Activated CD8-positive, alpha-beta memory T cell treated with anti-CD3 and anti-CD28 coated beads, Interleukin-2, amount 50 U/mL, for 1 hour (primary cell): ENCODE data around the gene METTL16.

Experiments
- DNase-seq: peaks from one replicate; pipeline ENCODE4 v3.0.0-alpha.2; 2020; ENCODE audit errors: extremely low read depth

Gene METTL16

DNA sequence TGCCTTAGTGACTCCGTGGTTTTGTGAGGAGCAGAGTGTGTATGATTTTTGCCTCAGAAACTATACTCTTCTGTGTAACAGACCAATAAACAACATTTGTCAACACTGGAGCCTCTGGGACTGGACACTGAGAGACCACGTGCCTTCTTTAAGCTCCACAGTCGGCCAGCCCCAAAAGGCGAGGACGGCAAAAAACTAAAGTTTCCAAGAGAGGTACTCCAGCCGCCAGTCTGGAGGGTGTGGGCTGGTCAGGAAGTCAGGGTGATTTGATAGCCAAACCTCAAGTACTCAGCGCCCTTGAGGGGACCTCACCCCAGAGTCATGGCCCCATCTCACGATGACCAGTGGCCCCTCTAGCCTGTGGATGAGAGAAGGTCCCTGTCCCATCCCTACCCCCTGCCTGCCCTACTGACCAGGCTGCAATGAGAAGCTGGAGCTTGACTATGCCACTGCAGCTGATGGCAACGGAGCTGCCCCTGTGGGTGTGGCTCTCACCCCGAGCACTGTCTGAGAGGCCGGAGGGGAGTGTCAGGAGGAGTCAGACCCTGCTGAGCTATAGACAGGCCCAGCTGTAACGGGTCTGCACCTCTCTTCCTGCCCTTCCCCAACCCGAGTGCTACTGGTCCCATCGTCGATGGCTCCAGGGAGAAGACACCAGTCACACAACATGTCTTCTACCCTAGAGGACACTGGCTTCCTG is 130.6 kb downstream of the METTL16 start:
- no peak for DNase-seq

DNA sequence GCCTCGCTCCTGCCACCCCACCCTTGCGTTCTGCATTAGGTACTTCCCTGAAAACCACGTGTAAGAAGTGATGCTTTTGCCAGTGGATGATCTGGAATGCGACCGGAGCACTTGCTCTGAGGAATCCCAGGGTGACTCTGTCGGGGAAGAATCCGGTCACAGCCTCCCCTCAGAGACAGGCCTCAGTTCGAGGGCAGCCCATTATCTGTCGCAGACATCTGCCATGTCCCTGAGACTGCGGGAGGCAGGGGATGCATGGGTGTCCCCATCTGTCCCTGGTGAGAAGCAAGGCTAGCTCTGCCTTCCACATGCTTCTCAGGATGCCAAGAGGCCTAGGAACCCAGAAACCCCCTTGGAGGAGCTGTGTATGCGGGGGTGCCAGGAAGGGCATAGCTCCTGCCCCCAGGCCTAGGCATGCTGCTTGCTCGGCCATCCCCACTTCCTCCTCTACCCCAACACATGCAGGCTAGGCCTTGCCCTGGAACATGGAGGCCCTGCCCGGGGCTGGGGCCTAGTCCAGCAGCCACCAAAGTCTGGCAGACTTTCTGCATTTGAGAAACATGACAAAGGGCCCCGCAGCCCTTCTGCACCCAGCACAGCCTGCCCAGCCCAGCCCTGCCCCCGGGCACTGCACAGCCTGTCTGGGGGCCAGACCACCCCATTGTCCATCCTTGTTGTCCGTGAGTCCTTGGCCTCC is 131.3 kb downstream of the METTL16 start:
- no peak for DNase-seq

DNA sequence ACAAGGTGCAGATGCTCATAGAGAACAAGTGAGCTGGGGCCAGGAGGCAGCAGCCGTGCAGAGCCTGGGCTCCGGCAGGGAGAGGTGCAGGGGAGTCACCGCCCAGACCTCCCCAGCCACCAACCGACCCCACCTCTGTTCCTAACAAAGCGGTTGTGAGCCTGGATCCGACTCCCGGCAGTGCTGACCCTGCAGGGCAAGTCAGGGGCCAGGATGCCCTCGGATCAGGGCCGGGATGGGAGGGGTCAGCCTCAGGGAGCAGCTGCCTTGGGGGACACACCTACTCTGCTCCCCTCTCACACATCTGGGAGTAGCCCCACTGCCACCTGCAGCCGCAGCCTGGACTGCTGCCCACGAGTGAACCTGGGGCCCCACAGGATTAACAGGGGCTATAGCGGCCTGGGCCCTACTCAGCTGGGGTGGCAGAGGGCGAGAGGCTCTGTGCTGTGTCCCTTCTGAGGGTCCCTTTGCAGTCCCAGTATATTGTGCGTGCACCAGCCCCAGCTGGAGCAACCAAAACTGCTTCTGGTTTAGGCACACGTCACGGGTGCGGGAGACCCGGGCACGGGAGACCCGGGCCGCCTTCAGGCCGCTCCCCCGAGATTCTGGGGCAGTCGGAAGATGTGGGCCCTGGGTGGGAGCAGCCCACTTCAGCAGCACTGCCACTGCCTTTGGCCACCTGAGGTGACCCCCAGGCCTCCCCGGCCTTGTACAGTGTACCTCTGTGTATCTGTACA is 132.0 kb downstream of the METTL16 start:
- DNase-seq, result no peak

DNA sequence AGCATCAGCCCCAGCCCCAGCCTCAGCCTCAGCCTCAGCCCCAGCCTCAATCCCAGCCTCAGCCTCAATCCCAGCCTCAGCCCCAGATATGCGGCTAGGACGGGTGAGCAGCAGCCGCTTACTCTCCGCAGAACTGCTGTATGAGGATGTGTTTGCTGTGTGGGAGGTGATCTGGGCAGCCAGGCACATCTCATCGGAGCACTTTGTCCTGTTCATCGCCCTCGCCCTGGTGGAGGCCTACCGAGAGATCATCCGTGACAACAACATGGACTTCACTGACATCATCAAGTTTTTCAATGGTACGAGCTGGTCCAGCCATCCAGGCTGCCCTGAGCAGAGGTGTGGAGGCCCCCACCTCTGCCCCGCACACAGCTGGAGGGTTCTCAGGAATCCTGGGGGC is 132.8 kb downstream of the METTL16 start:
- DNase-seq, result no peak

DNA sequence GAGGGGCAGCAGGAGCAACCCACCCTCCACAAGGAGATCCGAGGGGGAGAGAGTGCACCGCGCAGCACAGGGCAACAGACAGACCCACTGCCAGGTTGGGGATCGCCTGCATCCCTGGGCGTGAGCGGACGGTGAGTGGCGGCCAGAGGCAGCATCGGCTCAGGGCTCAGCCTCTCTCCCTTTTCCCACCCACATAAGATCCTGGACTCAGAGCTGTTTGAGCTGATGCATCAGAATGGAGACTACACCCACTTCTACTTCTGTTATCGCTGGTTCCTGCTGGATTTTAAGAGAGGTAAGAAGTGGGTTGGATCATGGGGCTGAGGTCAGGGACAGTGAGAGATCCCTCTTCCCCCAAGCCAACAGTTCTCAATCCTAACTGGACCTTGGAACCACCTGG is 134.0 kb downstream of the METTL16 start:
- no peak for DNase-seq

DNA sequence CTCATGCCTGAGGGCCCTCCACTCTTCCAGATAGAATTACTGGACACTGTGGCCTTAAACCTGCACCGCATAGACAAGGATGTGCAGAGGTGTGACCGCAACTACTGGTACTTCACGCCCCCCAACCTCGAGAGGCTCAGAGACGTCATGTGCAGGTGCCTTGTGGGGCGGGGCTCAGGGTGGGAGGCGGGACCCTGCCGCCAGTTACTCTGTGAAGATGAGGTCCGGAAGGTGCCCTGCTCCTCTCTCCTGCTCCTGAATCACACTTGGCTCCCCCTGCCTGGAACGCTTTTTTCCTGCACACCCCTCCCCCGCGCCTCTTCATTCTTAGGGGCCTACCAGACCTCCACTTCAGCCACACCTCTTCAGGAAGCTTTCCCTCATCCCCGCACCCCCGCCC is 135.6 kb downstream of the METTL16 start:
- DNase-seq, result no peak

DNA sequence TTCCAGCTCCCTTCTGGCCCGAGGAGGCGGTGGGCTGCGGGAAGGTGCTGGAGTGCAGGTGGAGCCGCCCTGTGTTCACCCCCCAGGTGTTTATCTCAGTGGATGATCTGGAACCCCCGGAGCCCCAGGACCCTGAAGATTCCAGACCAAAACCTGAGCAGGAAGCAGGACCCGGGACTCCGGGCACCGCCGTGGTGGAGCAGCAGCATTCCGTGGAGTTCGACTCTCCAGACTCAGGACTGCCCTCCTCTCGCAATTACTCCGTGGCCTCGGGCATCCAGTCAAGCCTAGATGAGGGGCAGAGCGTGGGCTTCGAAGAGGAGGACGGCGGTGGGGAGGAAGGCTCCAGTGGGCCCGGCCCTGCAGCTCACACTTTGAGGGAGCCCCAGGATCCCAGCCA is 136.3 kb downstream of the METTL16 start:
- DNase-seq, result no peak

DNA sequence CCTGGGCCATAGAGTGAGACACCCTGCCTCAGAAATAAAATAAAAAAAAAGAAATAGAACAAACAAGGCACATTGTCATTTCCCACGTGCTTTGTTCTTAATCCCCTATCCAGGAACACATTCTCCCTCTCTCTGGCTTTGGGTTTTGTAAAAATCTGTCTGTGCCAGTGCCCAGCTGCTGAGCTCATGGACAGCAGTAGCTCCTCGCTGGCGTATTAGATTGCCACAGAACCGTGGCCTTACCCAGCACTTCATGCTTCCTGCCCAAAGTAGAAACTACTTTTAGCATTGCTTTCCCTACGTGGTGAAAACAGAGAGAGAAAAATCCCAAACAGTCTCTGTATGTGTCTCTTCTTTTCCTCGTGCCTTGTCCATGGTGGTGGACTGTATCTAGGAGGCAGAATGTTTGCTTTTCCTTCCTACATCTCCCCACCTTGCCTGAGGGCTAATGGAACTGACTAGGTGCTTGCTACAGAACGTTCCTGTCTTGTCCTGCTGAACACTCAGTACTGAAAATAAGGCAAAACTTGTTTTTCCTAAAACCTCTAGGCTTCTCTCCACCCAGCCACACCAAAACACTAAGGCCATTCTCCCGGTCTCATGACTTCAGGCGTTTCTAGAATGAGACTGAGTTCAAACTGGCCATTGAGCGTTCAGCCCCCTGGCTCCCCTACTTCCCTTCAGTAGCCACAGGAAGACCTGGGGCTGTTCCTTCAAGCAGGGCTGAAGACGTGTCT is 137.0 kb downstream of the METTL16 start:
- DNase-seq, result no peak

DNA sequence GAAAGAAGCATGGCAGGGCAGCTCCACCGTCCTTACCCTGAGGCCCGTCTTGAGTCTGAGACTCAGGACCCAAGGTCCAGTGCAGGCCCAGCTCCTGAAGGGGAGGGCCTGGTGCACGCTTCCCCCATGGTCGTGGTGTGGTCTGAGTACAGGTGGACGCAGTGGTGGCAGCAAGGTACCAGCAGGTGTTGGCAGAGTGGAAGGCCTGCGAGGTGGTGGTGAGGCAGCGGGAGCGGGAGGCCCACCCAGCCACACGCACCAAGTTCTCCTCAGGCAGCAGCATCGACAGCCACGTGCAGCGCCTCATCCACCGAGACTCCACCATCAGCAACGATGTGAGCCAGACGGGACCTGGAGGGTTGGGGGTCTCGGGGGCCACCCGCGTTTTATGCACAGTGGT is 138.5 kb downstream of the METTL16 start:
- no peak for DNase-seq

DNA sequence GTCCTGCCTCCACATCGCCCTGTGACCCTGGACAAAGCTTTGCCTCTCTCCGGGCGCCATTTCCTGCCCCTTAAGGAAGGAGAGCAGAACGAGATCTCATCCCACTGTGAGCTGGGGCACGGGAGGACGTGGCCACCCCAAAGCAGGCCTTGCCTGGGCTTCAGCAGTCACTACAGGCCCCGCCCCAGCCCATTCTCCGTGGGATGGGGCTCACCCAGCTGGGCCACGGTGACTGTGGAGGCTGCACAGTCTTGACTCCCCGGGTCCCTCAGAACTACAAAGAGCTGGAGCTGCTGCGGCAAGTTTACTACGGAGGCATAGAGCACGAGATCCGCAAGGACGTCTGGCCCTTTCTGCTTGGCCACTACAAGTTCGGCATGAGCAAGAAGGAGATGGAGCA is 139.0 kb downstream of the METTL16 start:
- DNase-seq, result no peak

DNA sequence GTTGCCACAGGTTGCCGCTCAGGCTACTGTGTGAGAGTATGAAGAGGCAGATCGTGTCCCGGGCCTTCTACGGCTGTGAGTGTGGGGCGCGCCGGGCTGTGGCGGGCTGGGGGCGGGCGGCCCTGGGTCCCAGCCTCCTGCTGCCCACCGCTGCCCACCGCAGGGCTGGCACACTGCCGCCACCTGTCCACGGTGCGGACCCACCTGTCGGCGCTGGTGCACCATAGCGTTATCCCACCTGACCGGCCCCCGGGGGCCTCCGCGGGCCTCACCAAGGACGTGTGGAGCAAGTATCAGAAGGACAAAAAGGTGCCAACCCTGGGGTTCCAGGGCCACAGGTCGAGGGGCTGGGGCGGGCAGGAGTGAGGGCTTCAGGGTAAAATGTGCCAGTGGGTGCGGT is 139.5 kb downstream of the METTL16 start:
- DNase-seq, result no peak

DNA sequence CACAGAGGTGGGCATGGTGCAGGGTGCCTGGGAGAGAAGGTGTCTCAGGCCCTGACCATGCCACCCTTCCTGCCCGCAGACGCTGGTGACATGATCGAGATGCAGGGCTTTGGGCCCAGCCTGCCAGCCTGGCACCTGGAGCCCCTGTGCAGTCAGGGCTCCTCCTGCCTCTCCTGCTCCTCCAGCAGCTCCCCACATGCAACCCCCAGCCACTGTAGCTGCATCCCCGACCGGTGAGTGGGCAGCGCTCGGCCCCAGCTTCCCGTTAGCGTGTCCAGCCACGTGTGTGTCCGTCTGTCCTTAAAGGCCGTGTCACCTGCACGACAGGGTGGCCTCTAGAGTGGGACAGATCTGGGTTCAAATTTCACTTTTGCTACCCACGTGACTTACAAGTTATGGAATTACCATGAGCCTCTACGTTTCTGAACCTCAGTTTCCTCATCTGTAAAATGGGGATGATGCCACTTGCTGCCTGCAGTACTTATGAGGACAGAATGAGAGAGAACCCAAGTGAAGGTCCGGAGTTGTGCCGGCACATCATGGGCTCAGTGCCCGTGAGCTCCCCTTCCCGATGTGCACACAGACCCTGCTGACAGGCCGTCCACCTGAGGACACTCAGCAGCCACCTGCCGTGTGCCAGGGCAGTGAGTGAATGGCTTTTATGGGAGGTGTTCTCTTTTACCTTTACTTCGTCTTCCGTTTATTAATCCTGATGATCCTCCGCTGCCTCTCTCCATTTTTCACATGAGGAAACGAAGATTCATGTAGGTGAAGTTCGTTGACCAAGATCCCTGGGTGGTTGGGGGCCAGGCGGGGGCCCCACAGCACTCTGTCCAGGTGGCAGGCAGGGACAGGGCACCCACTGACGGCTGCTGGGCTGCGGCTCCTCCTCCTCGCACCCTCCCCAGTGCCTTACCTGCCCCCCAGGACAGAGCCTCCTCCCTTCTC is 140.2 kb downstream of the METTL16 start:
- no peak for DNase-seq

DNA sequence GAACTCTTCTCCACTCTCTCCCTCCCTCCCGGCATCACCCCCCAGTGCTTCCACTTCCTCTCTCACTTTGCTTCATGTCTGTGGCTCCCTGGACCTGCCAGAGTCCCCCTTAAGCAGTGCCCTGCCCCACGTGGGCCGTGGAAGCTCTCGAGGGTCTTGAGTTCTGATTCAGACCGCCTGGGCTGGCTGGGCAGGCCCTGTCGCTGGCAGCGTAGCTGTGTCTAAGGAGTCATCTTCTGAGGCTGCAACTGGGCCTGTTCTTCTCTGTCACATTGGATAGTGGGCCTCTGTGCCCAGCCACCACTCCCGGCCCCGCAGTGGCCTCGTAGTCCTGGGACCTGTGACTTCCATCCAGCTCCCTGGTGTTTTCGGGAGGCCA is 141.5 kb downstream of the METTL16 start:
- no peak for DNase-seq

DNA sequence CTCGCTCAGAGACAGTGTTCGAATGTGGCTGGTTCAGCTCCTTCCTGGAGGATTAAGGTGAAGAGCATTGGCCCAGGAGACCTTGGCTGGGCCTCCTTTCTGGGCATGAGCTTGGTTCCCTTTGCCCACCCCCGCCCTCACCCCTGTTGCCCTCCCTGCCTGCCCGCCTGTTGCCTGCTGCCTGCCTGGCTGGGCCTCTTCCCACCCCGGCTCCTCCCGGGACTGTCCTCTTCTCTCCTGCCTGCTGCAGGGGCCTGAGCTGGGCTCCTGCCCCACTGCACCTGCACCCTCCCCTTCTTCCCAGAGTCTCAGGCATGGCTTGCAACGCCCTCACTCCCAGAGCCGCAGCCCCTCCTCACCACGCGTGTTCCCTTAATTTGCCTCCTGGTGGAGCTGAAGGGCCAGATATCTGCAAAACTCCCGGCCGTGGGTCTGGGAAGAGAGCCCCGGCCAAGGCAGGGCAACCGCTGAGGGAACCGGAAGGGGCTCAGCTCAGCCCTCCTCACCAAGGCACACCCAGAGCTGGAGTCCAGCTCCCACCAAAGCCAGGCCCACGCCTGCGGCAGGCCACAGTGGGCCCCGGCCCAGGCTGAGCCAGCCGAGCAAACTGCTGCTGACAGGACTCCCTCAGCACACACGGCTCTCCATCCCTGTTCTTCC is 142.0 kb downstream of the METTL16 start:
- no peak for DNase-seq

DNA sequence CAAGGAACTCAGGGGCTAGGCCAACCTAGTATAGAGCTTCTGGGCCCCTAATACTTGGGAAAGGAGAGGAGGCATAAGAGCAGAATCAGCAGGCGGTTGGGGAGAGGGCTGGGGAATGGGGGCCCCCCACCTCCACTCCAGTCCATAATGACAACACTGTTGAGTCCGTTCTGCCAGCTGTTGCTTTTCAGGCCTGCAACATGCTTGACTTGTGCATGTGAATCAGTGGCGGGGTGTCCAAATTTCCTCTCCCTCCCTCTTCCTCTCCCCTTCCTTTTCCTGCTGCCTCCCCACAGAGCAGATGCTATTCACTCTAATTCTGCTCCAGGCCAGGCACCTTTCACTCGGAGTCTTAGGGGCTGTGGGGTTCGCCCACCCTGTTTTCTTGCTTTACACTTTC is 142.6 kb downstream of the METTL16 start:
- no peak for DNase-seq

DNA sequence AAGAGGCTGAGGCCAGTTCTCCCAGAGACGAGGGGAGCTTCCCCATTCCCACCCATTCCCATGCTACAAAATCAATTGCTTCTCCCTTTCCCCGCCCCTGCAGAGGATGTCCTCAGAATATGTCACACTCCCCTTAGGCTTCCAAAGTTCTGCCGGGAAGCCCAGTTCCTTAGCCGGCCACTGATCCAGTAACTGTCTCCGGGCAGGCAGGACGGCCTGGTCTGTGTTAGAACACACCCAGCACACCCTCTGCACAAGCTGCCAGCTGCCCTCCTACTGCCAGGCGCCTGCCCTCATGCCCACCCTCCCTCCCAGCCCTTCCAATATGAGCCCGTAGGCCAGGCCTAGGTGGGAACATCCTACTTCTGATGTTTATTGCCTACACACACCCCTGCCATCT is 143.3 kb downstream of the METTL16 start:
- DNase-seq, result no peak

DNA sequence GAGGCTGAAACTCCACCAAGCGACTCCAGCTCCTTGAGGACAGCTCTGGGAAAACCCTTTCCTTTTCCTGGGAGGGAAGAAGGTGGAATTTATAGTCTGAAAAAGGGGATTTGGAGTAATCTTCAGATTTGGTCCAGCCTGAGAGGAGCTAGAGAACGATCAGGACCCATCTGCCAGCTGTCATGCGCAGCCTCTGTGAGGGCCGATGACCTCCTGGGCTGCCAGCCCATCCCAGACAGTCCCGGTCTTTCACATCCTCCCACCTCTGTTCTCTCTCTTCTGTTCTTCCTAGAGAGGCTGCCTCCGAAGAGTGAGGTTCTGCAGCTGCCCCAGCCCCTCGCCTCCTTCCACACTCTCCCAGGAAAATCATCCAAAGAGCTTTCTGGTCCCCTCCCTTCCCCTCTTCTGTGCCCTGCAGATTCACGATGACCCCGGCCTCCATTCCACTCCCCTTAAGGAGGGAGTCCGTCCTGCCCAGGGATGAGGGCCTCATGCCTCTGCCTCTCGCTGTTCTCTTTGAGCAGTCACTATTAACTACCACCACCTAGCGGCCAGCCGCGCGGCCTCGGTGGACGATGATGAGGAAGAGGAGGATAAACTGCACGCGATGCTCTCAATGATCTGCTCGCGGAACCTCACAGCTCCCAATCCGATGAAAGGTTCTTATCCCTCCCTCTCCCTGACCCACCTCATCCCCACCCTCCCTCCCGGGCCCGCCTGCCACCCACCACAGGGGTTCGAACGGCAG is 144.8 kb downstream of the METTL16 start:
- no peak for DNase-seq
